COLO829 (cell line): ENCODE data around the gene SFTPA1.
A peak's percentile ranks its signal among the peaks of the same experiment; 100 is the strongest.
"Not testable (repeated sequence)": the region's sequence is repeated elsewhere in the genome, so short reads cannot be mapped to it uniquely, and the experiment has no call there.

Source experiments
- DNase-seq: peaks from one replicate; pipeline ENCODE4 v3.0.0; 2012; ENCODE audit warnings: low spot score

Gene SFTPA1

GRCh38 chr10:79610601-79611191 is at the start of gene SFTPA1:
TSS of gene SFTPA1 (plus strand) at chr10:79610939. CDS start at chr10:79611826, 887 bp downstream.
- no peak for DNase-seq

- no peak for DNase-seq
Observed at GRCh38 chr10:79561257-79561656, 49.5 kb upstream of the SFTPA1 start.

DNA sequence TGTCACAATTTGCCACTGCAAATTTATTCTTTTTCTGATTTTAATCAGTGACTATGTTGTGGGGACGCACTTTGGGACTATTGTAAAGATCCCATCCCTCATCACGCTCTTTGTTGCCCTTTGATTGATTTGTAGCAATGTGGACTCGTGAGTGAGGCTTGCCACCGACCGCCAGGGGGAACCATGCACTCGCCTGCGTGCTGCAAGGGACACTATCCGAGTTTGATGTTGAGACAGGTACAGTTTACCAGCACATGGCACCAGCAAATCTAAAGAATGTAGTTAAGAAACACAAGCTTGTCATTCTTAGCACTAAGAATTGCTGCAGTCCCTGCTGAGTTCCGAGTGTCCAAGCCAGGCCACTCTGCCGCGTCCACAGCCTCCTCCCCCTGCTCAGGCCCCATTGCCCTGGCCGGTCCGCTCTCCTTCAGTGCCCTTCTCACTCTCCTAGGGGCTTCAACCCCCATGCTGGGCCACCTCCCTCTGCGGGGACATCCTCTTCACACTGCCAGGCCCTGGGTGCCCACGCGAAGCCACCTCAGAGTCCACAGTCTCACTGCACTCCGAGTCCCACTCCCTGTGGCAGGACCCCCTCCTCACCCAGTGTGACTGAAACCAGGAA is 48.5 kb upstream of the SFTPA1 start:
- DNase-seq = peak; percentile 27

GRCh38 chr10:79563426-79563825 is 47.3 kb upstream of the SFTPA1 start:
- no peak for DNase-seq

GRCh38 chr10:79570624-79571023 is 40.1 kb upstream of the SFTPA1 start:
- not testable (repeated sequence) for DNase-seq

GRCh38 chr10:79579361-79579760 is 31.4 kb upstream of the SFTPA1 start:
- no peak for DNase-seq

DNA sequence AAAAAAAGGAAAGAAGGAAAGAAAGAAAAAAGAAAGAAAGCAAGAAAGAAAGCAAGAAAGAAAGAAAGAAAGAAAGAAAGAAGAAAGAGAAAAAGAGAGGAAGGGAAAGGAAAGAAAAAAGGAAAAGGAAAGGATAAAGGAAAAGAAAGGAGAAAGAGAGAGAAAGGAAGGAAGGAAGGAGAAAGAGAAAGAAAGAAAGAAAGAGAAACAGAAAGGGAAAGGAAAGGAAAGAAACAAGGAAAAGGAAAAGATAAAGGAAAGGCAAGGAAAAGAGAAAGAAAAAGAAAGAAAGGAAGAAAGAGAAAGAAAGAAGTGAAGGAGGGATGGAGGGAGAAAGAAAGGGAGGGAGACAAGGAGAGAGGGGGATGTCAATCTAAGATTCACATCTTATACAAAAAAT is 29.7 kb upstream of the SFTPA1 start:
- DNase-seq = no peak

DNA sequence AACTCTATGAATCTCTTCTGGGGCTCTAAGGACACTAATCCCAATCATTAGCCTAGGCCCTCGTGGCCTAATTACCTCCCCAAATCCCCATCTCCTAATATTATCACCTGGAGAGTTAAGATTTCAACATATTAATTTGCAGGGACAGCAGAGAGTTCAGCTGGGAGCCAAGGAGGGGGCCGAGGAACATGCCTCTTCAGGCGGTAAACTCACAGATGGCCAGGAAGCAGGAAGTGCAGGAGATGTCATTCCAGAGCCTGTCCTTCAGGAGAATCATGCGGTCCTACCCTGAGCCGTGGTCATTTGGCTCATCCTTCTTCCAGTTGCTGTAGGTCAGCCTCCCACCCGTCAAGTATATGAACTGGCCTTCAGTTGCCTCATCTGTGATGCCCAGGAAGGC is 28.6 kb upstream of the SFTPA1 start:
- no peak for DNase-seq

DNA sequence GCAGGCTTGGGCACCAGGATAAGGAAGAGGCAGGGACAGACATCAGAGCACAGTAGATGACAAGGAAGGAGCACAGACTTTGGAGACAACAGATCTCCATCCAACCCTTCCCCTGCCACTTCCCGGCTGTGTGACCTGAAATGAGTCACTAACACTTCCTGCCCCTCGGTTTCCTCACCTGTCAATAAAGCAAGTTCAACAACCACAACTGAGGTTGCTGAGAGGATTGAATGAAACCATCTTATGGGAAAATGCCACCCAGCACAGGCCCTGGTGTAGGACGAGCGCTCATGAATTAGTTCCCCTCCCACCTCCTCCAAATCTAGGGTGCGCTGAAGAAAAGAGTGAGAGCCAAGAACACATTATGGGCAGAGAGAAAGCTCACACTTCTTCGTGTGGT is 27.8 kb upstream of the SFTPA1 start:
- DNase-seq = not testable (repeated sequence)

DNA sequence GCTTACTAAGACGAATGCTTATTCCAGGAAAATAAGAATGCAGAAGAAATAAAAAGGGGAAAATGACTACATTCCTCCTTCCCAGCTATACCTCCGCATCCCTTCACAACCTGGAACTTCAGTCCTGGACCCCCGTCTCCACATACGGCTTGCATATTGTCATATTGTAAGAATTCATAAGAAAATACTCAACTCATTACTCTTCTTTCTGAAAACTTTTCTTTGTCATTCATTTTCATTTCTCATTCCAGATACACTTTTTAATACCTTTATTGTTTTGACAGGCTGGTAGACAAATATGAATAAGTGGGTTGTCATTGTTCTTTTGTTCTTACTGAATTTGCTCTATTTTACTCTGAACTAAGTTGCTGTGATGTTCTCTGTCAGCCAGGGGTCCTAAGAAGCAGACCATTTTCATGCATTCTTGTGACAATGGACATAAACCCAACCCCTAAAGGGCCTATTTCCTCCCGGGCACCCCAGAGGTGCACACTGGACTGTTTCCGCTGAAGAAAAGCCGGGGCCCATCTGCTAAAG is 27.2 kb upstream of the SFTPA1 start:
- DNase-seq = no peak

DNA sequence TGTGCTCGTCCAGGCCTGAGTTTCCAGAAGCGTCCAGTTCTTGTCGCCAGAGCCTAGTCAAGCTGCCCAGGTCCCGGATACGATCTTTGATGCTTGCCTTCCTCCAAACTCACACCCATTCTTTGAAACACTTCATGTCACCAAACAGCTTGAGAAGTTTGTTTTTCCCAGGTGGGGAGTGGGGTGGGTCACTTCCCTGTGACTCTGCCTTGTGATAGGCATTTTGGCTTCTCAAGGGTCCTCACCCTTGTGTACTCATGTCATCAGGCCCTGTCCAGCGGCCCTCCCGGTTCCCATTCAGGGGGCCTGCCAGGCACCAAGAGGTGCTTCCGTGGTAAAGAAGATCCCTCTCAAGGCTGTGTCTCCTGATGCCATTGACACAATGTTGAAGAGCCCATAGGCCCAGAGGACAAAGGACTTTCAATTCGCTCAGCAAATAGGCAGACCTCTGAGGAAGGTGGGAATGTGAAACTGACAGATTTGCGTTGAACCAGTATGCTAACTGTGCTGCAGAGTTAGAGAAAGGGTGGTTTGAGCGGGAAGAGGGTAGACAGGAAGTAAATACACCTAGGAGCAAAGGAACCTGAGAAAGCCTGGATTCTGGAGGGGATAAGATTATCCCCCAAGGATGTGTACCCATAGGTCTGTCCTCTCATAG is 24.7 kb upstream of the SFTPA1 start:
- DNase-seq = no peak

DNA sequence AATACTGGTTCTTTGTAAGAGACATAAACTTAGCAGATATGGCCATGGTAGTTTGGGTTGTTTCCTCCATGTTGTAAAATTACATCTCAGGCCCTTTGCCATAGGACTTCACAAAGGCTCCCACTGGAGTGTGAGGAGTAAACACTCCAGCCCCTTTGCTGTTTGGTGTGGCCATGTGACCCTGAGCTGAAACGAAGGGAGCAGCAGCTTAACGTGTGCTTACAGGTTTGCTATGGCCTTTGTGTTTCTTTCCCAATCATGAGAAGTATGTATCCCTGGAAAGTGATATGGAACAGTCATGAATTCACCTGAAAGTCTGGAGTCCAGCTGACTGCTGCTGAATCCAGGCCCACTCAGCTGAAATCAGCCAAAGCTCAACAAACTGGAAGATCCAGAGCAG is 23.8 kb upstream of the SFTPA1 start:
- no peak for DNase-seq

DNA sequence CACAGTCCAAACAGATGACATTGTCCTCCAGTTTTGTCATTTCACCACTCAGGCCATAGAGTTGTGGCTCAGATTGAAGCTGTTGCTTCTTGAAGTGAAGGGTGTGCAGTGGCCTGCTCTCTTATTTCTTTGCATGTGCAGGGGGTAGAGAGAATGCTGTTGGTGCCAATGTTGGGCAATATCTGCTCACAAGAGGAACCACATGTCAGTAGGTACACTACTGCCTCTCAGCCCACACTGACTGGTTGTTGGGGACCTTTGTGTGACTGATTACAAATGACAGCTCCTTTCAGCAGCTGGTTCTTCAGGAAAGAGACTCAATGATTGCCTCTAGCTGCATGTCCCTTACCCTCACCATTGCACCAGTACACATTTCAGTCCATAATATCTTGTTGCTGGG is 21.9 kb upstream of the SFTPA1 start:
- no peak for DNase-seq

- no peak for DNase-seq
Observed at GRCh38 chr10:79593377-79593776, 17.4 kb upstream of the SFTPA1 start.

DNA sequence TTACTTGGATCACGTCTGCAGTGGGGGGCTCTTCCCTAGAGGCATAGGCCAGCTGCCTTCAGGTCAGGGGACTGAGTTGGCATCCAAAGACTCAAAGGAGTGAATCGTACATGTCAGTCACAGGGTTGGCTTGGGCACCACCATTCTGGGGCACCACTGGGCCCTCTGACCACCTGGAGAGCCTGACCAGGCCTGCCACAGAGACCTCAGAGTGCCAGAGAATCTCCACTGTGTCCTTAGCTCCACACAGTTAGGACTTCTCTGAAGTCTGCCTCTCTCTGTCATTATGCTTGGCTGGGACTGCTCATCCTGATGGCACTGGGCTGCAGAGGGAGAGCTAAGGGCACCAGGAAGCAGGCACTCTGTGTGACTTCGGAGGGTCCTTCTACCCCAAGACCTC is 16.2 kb upstream of the SFTPA1 start:
- DNase-seq = not testable (repeated sequence)

DNA sequence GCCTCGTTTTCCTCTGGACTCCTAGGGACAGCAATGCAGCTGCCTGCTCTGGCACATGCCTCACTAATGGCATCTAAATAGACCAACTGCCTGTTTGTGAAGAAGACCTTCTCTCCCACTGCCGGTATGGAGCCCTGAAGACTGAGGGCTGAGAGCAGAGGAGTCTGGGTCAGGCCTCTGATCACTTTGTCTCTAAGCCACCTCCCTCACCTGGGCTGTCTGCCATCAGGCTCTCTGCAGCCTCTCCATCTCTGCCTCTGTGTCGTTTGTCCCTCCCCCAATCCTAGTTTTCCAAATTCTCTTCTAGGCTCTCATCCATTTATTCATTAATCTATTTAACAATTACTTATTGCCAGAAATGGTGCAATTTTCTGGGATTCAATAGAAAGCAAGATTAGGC is 15.2 kb upstream of the SFTPA1 start:
- DNase-seq = no peak

DNA sequence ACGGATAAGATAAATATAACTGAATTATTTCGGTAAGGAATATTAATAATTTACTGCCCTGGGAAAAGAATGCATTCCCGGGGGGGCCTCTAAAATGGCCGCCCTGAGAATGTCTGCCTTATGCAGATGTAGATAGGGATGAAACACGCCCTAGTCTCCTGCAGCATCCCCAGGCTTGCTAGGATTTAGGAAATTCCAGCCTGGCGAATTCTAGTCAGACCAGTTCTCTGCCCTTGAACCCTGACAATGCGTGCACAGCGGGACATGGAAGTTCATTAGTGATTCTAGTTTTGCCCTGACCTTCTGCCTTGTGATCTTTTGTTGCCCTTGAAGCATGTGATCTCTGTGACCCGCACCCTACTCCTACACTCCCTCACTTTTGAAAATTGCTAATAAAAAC is 11.1 kb upstream of the SFTPA1 start:
- not testable (repeated sequence) for DNase-seq

DNA sequence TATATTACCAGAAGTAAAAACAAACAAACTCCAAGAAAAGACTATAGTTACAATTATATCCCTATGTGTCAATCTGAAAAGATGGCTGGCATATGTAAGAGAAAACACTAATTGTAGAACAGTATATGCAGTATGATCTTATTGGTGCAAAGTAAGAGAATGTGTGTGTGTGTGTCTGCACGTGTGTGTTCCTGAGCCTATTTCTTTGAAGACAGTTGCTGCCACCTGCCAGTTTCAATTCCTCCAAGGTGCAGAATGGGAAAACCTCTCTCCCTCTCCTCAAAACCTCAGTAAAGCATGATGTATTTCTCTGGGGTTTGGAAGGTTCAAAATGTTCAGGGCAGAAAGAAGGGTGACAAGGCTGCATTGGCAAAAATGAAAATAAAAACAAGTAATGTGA is 8.8 kb upstream of the SFTPA1 start:
- no peak for DNase-seq

DNA sequence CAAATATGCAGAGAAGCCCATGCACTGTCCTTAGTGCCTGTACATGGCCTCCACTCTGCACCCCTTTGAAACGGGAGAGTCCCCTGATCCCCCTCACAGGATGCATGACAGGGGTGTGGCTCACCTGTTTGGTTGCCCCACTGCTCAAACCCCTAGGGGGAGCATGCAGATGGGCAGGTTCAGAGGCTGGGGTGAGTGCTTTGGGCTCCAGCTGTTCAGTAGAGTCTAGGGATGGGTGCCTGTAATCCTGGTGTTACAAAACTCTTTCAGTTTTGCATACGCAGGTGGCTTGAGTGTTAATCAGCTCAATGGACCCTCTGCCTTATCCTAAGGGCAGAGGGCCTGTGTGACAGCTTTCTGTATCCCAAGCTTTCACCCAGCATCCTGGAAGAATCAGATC is 7.8 kb upstream of the SFTPA1 start:
- DNase-seq = no peak

DNA sequence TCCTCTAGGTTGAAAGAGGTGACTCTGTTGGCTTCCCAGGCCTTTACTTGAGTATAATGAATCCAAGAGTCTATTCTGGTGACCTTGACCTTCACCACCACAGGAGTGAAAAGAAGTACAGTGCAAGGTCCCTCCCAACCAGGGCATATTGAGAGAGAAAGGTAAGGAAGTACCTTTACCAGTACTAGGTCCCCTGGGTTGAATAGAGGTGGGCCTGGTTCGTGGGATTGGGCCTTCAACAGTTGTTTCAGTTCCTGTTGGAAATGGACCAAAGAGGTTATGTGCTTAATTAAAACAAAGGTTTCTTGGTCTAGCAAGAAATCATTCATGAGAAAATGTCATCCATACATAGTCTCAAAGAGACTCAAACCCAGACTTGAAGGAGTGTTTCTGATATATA is 6.4 kb upstream of the SFTPA1 start:
- DNase-seq = no peak

- DNase-seq = no peak
Observed at GRCh38 chr10:79605308-79605707, 5.4 kb upstream of the SFTPA1 start.

GRCh38 chr10:79608505-79609375 is 2.0 kb upstream of the SFTPA1 start:
- DNase-seq = peak; percentile 3
